Ovary (tissue), 9 donors: Measurements from ENCODE around the gene POLN. TPM values are rescaled to one million over a fixed set of nuclear protein-coding genes. Genes with fewer than 3 reads are reported as not detected.
A peak's percentile ranks its signal among the peaks of the same experiment; 100 is the strongest.

Source experiments
- DNase-seq, 5 donors: peaks; one replicate each; pipeline ENCODE4 v3.0.0-alpha.2; 2019 to 2020
- H3K27ac ChIP-seq, 2 donors: fragments of 200-600 bp; one replicate each; pipeline versions ENCODE4 v1.5.1 to v1.8.0; 2019 to 2022
- H3K27me3 ChIP-seq: fragments of 200-600 bp; one replicate; pipeline ENCODE4 v1.8.0; 2022
- H3K36me3 ChIP-seq: fragments of 200-600 bp; sonication (generic); one replicate; pipeline ENCODE4 v1.5.1; 2019
- H3K4me1 ChIP-seq: one replicate; pipeline ENCODE4 v1.8.1; 2013; ENCODE audit warnings: mild to moderate bottlenecking, moderate library complexity; ENCODE audit not compliant: insufficient read depth
- H3K4me3 ChIP-seq: fragments of 200-600 bp; sonication (generic); one replicate; pipeline ENCODE4 v1.5.1; 2017
- H3K9me3 ChIP-seq, 2 donors: fragments of 200-600 bp in 1 of 2; sonication (generic) in 1 of 2; one replicate each; pipeline versions ENCODE4 v1.5.1 to v1.8.1; 2013 to 2019; ENCODE audit warnings: mild to moderate bottlenecking in 1 of 2, moderate library complexity in 1 of 2
- CTCF ChIP-seq, 3 donors: fragments of 450-650 bp in 2 of 3; fragments of 200-600 bp in 1 of 3; IDR thresholded peaks; one replicate each; pipeline versions ENCODE4 v1.5.1 to v1.8.0; 2016 to 2022; ENCODE audit warnings: antibody characterized with exemption in 3 of 3, mild to moderate bottlenecking in 1 of 3
- EP300 ChIP-seq: sonication (generic); formaldehyde crosslinking; IDR thresholded peaks from one replicate; pipeline ENCODE4 v1.6.1; 2017; ENCODE audit warnings: antibody characterized with exemption
- POLR2A ChIP-seq: fragments of 450-650 bp; IDR thresholded peaks from one replicate; pipeline ENCODE4 v1.6.1; 2017; ENCODE audit warnings: antibody characterized with exemption, mild to moderate bottlenecking, moderate library complexity
- WGBS, 3 donors: extraction: QIAGEN DNeasy Blood & Tissue Kit in 1 of 3; methylation state at CpG; one replicate each; pipeline versions ENCODE4 v1.1.5 to v1.1.7; 2013 to 2017; 5-methylcytosine and 5-hydroxymethylcytosine counted together
- intact Hi-C, 4 donors: fragments of 100-400 bp; cut with DNase I; formaldehyde crosslinking; loops; one replicate each; pipeline versions ENCODE4 v1.11.0 to v1.15.1; 2022 to 2023
- polyA plus RNA-seq, 2 donors: library from polyadenylated mRNA; stranded (reverse); fragments of 200-250 nt in 1 of 2; fragments of 350-450 nt in 1 of 2; fragmentation: Illumina TruSeq in 1 of 2; extraction: RNeasy Lipid Tissue Mini Kit (QIAGEN cat#74804) in 1 of 2; gene quantifications; one replicate each; pipeline ENCODE4 v1.2.3, GENCODE V29; 2013 to 2014
- total RNA-seq, 7 donors: library from RNA; depleted of rRNA in 2 of 7; stranded (reverse); fragments of >200 nt in 2 of 7; fragmentation: NEBNext Ultra II Directional in 3 of 7; extraction: Animal tissue kit (Norgen Biotek cat#: 25700) in 3 of 7; gene quantifications; one replicate each; pipeline versions ENCODE4 v1.1.0 to v1.2.4, GENCODE V29; 2016 to 2023
- donor health status: DM: no; HTN: no; CAD: no; lungs with moderate emphysema.
- donor health status: DM: no; HTN: no; CAD: no.
- donor health status: Bipolar disorder and iron deficiency.
- donor health status: DM: yes; HTN: yes; CAD: no.
- donor health status: DM: no; HTN: no; CAD: no.
- donor health status: DM: yes; HTN: yes; CAD: no.

Gene POLN
- total and polyA plus RNA-seq, 9 donors: 0.95 to 11.4 (median 3.1) TPM

- Histone ChIP-seq H3K36me3 (no peaks in the 10 kb centered on the region), H3K27me3 (no peaks in the 10 kb centered on the region), H3K4me1 (peaks cover 12% of the 10 kb centered on the region), H3K9me3 (no peaks in the 10 kb centered on the region), H3K27ac (peak overlapping the region; percentile 61 to 97), H3K4me3 (peak overlapping the region; percentile 43)
- WGBS, 3 donors: 30 to 36% (median 31%) methylated on average over 13 of the region's 13 CpGs
- intact Hi-C loops: loop anchor here in 2 of 4 donors (5.0 to 10.0 kb wide), 4 partner anchors 152 to 579 kb away; partner anchors contain the start of genes ADD1 (in 1 of the 2), CFAP99 (in 1 of the 2), FAM193A (in 1 of the 2) and RNF4 (in 1 of the 2)
- DNase-seq: peak in 2 of 5 donors; percentile 69 to 73
- TF ChIP-seq EP300: no peak
- no peak for TF ChIP-seq POLR2A
- no peak for TF ChIP-seq CTCF (IDR thresholded peaks at IDR 0.05)
Measured at GRCh38 chr4:2262944-2263250, 21.0 kb upstream of the POLN start.

DNA sequence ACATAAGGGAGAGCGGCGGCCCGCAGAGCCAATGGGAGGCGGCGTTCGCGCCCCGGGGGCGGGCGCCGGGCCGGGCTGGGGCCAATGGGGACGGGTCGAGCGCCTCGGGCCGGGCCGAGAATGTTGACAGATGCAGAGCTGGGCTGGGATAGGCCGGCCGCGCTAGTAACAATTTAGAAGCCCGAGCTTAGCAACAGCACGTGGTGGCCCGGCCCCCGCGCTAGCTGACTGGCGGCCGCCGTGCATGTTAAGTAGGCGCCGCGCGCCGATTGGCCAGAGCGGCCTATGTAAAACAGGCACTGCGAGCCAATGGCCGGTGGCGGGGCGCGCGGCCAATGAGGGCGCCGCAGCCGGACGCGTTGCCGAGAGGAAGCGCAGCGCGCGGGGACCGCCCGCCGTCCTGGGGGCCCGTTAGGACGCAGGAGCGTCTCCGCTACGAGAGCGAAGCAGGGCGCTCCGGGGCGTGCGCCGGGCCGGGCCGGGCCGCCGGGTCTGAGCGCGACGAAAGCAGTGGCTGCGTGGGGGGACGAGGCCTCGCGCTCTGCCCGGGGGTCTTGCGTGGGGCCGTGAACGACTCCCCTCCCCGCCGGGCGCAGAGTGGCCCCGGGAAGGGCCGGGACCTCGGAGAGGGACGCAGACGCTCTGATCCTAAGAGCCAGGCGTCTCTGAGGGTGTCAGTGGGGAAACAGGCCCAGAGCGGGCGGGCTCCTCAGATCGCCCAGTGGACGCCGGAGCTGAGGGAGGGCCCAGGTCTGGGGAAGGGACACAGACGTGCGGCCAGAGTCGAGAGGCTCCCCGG is 20.4 kb upstream of the POLN start:
- Histone ChIP-seq H3K9me3 (no peaks in the 10 kb centered on the region), H3K36me3 (no peaks in the 10 kb centered on the region), H3K4me3 (peak overlapping the region; percentile 43), H3K4me1 (peaks cover 12% of the 10 kb centered on the region), H3K27me3 (no peaks in the 10 kb centered on the region), H3K27ac (peak overlapping the region; percentile 61 to 97)
- WGBS, 3 donors: 0 to 1% (median 0%) methylated on average over 67 to 98 of the region's 98 CpGs
- DNase-seq: peak; percentile 98 to 100 (median 99)
- intact Hi-C loops: loop anchor here in 2 of 4 donors (5.0 to 10.0 kb wide), 4 partner anchors 152 to 580 kb away; partner anchors contain the start of genes ADD1 (in 1 of the 2), CFAP99 (in 1 of the 2), FAM193A (in 1 of the 2) and RNF4 (in 1 of the 2)
- TF ChIP-seq CTCF (IDR thresholded peaks at IDR 0.05) (no peak), POLR2A (peak; percentile 88), EP300 (no peak)

- peak within 1 kb of the TSS; percentile 93 for H3K4me3 ChIP-seq
- H3K27me3 ChIP-seq: no peaks in the 10 kb centered on the region
- TF ChIP-seq POLR2A: no peak
- WGBS, 3 donors: 0 to 1% (median 0%) methylated on average over 25 to 46 of the region's 46 CpGs
- no peaks in the 10 kb centered on the region for H3K9me3 ChIP-seq
- DNase-seq: no peak
- H3K27ac ChIP-seq: peak within 1 kb of the TSS; percentile 89 to 97
- H3K36me3 ChIP-seq: no peaks in the 10 kb centered on the region
- intact Hi-C loops: loop anchor here in 2 of 4 donors (5.0 to 10.0 kb wide), 4 partner anchors 153 to 581 kb away; partner anchors contain the start of genes ADD1 (in 1 of the 2), CFAP99 (in 1 of the 2), FAM193A (in 1 of the 2) and RNF4 (in 1 of the 2)
- H3K4me1 ChIP-seq: peaks cover 15% of the 10 kb centered on the region
Measured at GRCh38 chr4:2261853-2262144, 19.9 kb upstream of the POLN start, which contains the start of gene MXD4. MXD4 (minus strand) TSS chr4:2262109; CDS start chr4:2261980, 129 bp downstream.

DNA sequence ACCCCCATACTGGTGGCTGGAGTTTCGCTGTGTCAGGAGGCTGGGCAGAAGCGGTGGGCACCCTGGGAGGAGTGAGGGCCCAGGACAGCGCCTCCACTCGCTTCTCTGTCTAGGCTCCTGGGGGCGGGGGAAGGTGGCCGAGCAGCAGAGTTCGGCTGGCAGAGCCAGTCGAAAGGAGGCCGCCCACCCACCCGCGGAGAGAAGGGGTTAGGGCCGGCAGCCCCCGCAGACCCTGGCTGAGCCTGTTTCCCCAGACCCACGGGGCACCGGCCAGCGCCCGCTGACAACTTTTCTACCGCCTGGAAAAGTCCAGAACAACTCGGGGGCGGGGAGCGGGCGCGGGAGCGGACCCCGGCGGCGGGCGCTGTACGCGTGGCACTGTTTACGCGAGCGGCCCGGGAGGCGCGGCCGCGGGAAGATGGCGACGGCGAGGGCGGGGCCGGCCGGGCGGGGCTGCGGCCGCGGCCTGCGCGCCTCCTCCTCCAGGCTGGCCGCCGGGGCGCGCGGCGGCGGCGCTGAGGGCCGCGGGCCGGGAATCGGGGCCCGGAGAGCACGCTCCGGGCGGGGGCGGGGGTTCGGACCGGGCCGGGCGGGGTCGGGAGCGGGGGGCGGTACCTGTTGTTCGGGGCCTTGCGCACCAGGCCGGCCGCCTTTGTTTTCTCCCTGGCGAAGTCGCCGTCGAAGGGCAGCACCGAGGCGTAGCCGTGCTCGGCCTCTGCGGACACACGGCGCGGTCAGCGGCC is 19.4 kb upstream of the POLN start:
- Histone ChIP-seq H3K4me3 (peak overlapping the region; percentile 93), H3K36me3 (no peaks in the 10 kb centered on the region), H3K27me3 (no peaks in the 10 kb centered on the region), H3K9me3 (no peaks in the 10 kb centered on the region), H3K27ac (peak overlapping the region; percentile 76 to 89), H3K4me1 (peaks cover 20% of the 10 kb centered on the region)
- no peak for TF ChIP-seq POLR2A
- TF ChIP-seq EP300: no peak
- no peak for TF ChIP-seq CTCF (IDR thresholded peaks at IDR 0.05)
- DNase-seq: peak; percentile 33 to 70 (median 60)
- WGBS, 3 donors: 0 to 1% (median 0%) methylated on average over 53 to 90 of the region's 91 CpGs
- intact Hi-C loops: loop anchor here in 2 of 4 donors (5.0 to 10.0 kb wide), 4 partner anchors 154 to 581 kb away; partner anchors contain the start of genes ADD1 (in 1 of the 2), CFAP99 (in 1 of the 2), FAM193A (in 1 of the 2) and RNF4 (in 1 of the 2)
